GM15510 (cell line): ENCODE measurements around the gene C15orf39.

Source experiments
- POLR2A ChIP-seq: IDR thresholded peaks from 3 replicates; pipeline ENCODE4 v1.6.1; 2011; ENCODE audit warnings: borderline replicate concordance; ENCODE audit not compliant: insufficient read length; ENCODE audit errors: extremely low read depth

Gene C15orf39

GRCh38 chr15:75185271-75186029 lies 16.2 kb upstream of the C15orf39 start:
- TF ChIP-seq POLR2A = no peak

- no peak for TF ChIP-seq POLR2A
Observed at GRCh38 chr15:75186044-75186443, 15.6 kb upstream of the C15orf39 start.

GRCh38 chr15:75188499-75188898 lies 13.2 kb upstream of the C15orf39 start:
- TF ChIP-seq POLR2A = no peak

- TF ChIP-seq POLR2A = no peak
Observed at GRCh38 chr15:75191235-75191634, 10.4 kb upstream of the C15orf39 start.

GRCh38 chr15:75192307-75192706 lies 9.4 kb upstream of the C15orf39 start:
- TF ChIP-seq POLR2A = no peak

GRCh38 chr15:75193272-75193671 lies 8.4 kb upstream of the C15orf39 start:
- TF ChIP-seq POLR2A = no peak

GRCh38 chr15:75193976-75194375 lies 7.7 kb upstream of the C15orf39 start:
- no peak for TF ChIP-seq POLR2A

GRCh38 chr15:75194397-75194796 lies 7.3 kb upstream of the C15orf39 start:
- no peak for TF ChIP-seq POLR2A

GRCh38 chr15:75195122-75195765 lies 6.4 kb upstream of the C15orf39 start:
- TF ChIP-seq POLR2A = no peak

- no peak for TF ChIP-seq POLR2A
Observed at GRCh38 chr15:75195766-75196241, 5.9 kb upstream of the C15orf39 start.

GRCh38 chr15:75197062-75197630 lies 4.5 kb upstream of the C15orf39 start:
- TF ChIP-seq POLR2A = no peak

GRCh38 chr15:75198560-75199356 lies 2.9 kb upstream of the C15orf39 start:
- TF ChIP-seq POLR2A = peak; percentile 9

- TF ChIP-seq POLR2A = no peak
Observed at GRCh38 chr15:75199357-75199940, 2.2 kb upstream of the C15orf39 start.

GRCh38 chr15:75200391-75200764 lies 1.3 kb upstream of the C15orf39 start:
- TF ChIP-seq POLR2A = no peak

GRCh38 chr15:75200765-75201615 lies 692 bp upstream of the C15orf39 start:
- no peak for TF ChIP-seq POLR2A
